ENCODE data around the gene ABHD12.
A peak's percentile ranks its signal among the peaks of the same experiment; 100 is the strongest.

DNA sequence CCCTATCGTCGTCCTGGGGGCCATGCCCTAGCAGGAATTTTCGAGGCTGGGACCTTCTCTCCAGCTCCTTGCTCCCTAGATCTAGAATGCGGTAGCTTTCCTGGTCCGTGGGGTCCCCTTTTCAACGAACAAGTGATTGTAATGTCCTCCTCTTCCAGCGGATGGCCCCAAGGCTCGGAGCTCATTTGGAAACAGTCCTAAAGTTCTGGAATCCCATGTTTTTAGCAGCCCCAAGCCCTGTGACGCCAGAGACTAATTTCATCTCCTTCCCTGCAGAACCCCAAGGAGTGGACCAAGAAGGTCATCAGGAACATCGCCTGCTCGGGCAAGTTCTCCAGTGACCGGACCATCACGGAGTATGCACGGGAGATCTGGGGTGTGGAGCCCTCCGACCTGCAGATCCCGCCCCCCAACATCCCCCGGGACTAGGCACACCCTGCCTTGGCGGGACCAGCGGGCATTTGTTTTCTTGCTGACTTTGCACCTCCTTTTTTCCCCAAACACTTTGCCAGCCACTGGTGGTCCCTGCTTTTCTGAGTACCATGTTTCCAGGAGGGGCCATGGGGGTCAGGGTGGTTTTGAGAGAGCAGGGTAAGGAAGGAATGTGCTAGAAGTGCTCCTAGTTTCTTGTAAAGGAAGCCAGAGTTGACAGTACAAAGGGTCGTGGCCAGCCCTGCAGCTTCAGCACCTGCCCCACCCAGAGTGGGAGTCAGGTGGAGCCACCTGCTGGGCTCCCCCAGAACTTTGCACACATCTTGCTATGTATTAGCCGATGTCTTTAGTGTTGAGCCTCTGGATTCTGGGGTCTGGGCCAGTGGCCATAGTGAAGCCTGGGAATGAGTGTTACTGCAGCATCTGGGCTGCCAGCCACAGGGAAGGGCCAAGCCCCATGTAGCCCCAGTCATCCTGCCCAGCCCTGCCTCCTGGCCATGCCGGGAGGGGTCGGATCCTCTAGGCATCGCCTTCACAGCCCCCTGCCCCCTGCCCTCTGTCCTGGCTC is 94.2 kb downstream of the ABHD12 start:
- no peak for TF ChIP-seq POLR2A (IDR thresholded peaks at IDR 0.05)
- TF ChIP-seq, protein P1, sequence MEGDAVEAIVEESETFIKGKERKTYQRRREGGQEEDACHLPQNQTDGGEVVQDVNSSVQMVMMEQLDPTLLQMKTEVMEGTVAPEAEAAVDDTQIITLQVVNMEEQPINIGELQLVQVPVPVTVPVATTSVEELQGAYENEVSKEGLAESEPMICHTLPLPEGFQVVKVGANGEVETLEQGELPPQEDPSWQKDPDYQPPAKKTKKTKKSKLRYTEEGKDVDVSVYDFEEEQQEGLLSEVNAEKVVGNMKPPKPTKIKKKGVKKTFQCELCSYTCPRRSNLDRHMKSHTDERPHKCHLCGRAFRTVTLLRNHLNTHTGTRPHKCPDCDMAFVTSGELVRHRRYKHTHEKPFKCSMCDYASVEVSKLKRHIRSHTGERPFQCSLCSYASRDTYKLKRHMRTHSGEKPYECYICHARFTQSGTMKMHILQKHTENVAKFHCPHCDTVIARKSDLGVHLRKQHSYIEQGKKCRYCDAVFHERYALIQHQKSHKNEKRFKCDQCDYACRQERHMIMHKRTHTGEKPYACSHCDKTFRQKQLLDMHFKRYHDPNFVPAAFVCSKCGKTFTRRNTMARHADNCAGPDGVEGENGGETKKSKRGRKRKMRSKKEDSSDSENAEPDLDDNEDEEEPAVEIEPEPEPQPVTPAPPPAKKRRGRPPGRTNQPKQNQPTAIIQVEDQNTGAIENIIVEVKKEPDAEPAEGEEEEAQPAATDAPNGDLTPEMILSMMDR (IDR thresholded peaks at IDR 0.05), result peak in 3 of 7 experiments; percentile 12 to 27 (median 15)

All from stomach (tissue), 4 donors.